SK-N-SH (cell line): Measurements from ENCODE around the gene SRGN.

Experiments
- CTCF ChIP-seq: fragments of 200-600 bp; sonication (generic); IDR thresholded peaks from 2 replicates; pipeline ENCODE4 v1.6.1; 2017; ENCODE audit warnings: antibody characterized with exemption, mild to moderate bottlenecking, moderate library complexity
- TAF1 ChIP-seq: IDR thresholded peaks from 2 replicates; pipeline ENCODE4 v1.6.1; 2012; ENCODE audit warnings: low read depth, mild to moderate bottlenecking, low read length, moderate library complexity, borderline replicate concordance

DNA sequence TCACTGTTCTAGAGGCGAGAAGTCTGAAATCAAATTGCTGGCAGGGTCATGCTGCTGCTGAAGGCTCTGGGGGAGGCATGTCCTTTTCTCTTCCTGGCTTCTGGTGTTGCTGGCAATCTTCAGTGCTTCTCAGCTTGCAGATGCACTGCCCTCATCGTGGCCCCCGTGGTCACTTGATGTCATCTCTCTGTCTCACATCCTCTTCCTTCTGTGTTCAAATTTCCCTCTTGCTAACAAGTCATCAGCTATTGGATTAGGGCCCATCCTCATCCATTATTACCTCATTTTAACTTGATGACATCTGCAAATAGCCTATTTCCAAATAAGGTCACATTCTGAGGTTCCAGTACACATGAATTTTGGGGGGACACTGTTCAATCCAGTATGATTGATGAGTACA, 36.6 kb upstream of the SRGN start:
- TF ChIP-seq CTCF (no peak), TAF1 (no peak)
